Measurements from ENCODE around the gene SPAG9. TPM values are rescaled to one million over a fixed set of nuclear protein-coding genes. Genes with fewer than 3 reads are reported as not detected.

Gene SPAG9
- total and polyA plus RNA-seq, 2 donors from 2014 or later, result 15.4 to 93.3 TPM

- no peak for TF ChIP-seq CTCF (IDR thresholded peaks at IDR 0.05; ENCODE audit: borderline replicate concordance, extremely low read depth, insufficient read depth)
- Histone ChIP-seq H3K9ac (ENCODE audit: low read length in 3 of 3) (no peak overlapping the region), H3K27ac (ENCODE audit: low read depth in 2 of 2, low read length in 2 of 2) (peak overlapping the region; percentile 96 to 97), H3K9me3 (ENCODE audit: control insufficient read depth in 2 of 3, insufficient read depth in 1 of 3, low read length in 3 of 3) (no peaks in the 10 kb centered on the region), H3K36me3 (ENCODE audit: control insufficient read depth in 2 of 3, insufficient read depth in 3 of 3, low read length in 3 of 3) (no peaks in the 10 kb centered on the region), H3K4me1 (ENCODE audit: control insufficient read depth in 2 of 3, insufficient read depth in 2 of 3, low read depth in 1 of 3, low read length in 3 of 3) (peaks cover 0 to 46% (median 45%) of the 10 kb centered on the region in 3 donors), H3K27me3 (ENCODE audit: control insufficient read depth, insufficient read depth, low read length) (no peaks in the 10 kb centered on the region), H3K4me3 (ENCODE audit: low read length in 3 of 3) (no peak overlapping the region)
- FAIRE-seq (no peak), DNase-seq (no peak)
- intact Hi-C loops (cut with DNase I), result no loop called here
These were observed 200.6 kb downstream of the SPAG9 start for GRCh38 chr17:50920041-50920410.

GRCh38 chr17:50919321-50920040 is 201.2 kb downstream of the SPAG9 start:
- peak overlapping the region; percentile 96 to 97 for H3K27ac ChIP-seq (ENCODE audit: low read depth in 2 of 2, low read length in 2 of 2)
- intact Hi-C loops (cut with DNase I), result no loop called here
- DNase-seq, result peak; percentile 96 to 97 (median 96)
- no peaks in the 10 kb centered on the region for H3K27me3 ChIP-seq (ENCODE audit: control insufficient read depth, insufficient read depth, low read length)
- TF ChIP-seq CTCF (IDR thresholded peaks at IDR 0.05; ENCODE audit: borderline replicate concordance, extremely low read depth, insufficient read depth), result no peak
- no peaks in the 10 kb centered on the region for H3K9me3 ChIP-seq (ENCODE audit: control insufficient read depth in 2 of 3, insufficient read depth in 1 of 3, low read length in 3 of 3)
- H3K4me1 ChIP-seq (ENCODE audit: control insufficient read depth in 2 of 3, insufficient read depth in 2 of 3, low read depth in 1 of 3, low read length in 3 of 3), result peaks cover 0 to 52% (median 49%) of the 10 kb centered on the region in 3 donors
- no peak for FAIRE-seq
- H3K4me3 ChIP-seq (ENCODE audit: low read length in 3 of 3), result no peak overlapping the region
- H3K9ac ChIP-seq (ENCODE audit: low read length in 3 of 3), result peak overlapping the region in 2 of 3 donors; percentile 10 to 77
- no peaks in the 10 kb centered on the region for H3K36me3 ChIP-seq (ENCODE audit: control insufficient read depth in 2 of 3, insufficient read depth in 3 of 3, low read length in 3 of 3)

- Histone ChIP-seq H3K27ac (ENCODE audit: low read depth in 2 of 2, low read length in 2 of 2) (peak overlapping the region; percentile 73 to 96), H3K27me3 (ENCODE audit: control insufficient read depth, insufficient read depth, low read length) (no peaks in the 10 kb centered on the region), H3K4me3 (ENCODE audit: low read length in 3 of 3) (no peak overlapping the region), H3K9me3 (ENCODE audit: control insufficient read depth in 2 of 3, insufficient read depth in 1 of 3, low read length in 3 of 3) (no peaks in the 10 kb centered on the region), H3K36me3 (ENCODE audit: control insufficient read depth in 2 of 3, insufficient read depth in 3 of 3, low read length in 3 of 3) (no peaks in the 10 kb centered on the region), H3K4me1 (ENCODE audit: control insufficient read depth in 2 of 3, insufficient read depth in 2 of 3, low read depth in 1 of 3, low read length in 3 of 3) (peaks cover 0 to 50% (median 49%) of the 10 kb centered on the region in 3 donors), H3K9ac (ENCODE audit: low read length in 3 of 3) (peak overlapping the region in 1 of 3 donors; percentile 77)
- FAIRE-seq, result no peak
- intact Hi-C loops (cut with DNase I), result no loop called here
- DNase-seq, result peak in 2 of 5 donors; percentile 55 to 68
- no peak for TF ChIP-seq CTCF (IDR thresholded peaks at IDR 0.05; ENCODE audit: borderline replicate concordance, extremely low read depth, insufficient read depth)
These were observed 201.8 kb downstream of the SPAG9 start for GRCh38 chr17:50918933-50919296.
